H1 (cell line): Measurements from ENCODE around the gene KCNK2. TPM values are rescaled to one million over a fixed set of nuclear protein-coding genes. Genes with fewer than 3 reads are reported as not detected.

ENCODE experiments used
- CTCF ChIA-PET: fragments of 300-600 bp; sonication (Branson Sonifier 250); formaldehyde crosslinking; loops from one replicate; lab custom pipeline; 2021; ENCODE audit not compliant: partially characterized antibody; lab: Charles Lee
- POLR2A ChIA-PET: fragments of 300-600 bp; sonication (Branson Sonifier 250); formaldehyde crosslinking; loops from one replicate; lab custom pipeline; 2021; ENCODE audit warnings: inconsistent platforms; ENCODE audit not compliant: partially characterized antibody; lab: Charles Lee
- DNase-seq, 2 experiments: peaks; one replicate each; pipeline versions ENCODE4 v3.0.0 to v3.0.0-alpha.2; 2010 to 2022; ENCODE audit warnings: low spot score in 2 of 2, low read depth in 1 of 2, mixed read lengths in 1 of 2
- FAIRE-seq: peaks from 2 replicates; lab custom pipeline; 2011; peaks lifted over from hg19 to GRCh38; lab: Jason Lieb, UNC
- H2AFZ ChIP-seq: 2 replicates; pipeline ENCODE4 v1.8.1; 2012; ENCODE audit warnings: low read length, inconsistent platforms
- H2AK5ac ChIP-seq: 2 replicates; pipeline ENCODE4 v1.6.1; 2013; ENCODE audit warnings: low read depth, low read length
- H2BK120ac ChIP-seq: replicated peaks from 2 replicates; pipeline ENCODE3; 2013; ENCODE audit warnings: low read depth, low read length, inconsistent platforms
- H2BK12ac ChIP-seq: 2 replicates; pipeline ENCODE4 v1.6.1; 2013; ENCODE audit warnings: low read depth, low read length
- H2BK15ac ChIP-seq: 2 replicates; pipeline ENCODE4 v1.6.1; 2013; ENCODE audit warnings: low read length
- H2BK20ac ChIP-seq: 2 replicates; pipeline ENCODE4 v1.6.1; 2013; ENCODE audit warnings: low read length
- H2BK5ac ChIP-seq: 2 replicates; pipeline ENCODE4 v1.6.1; 2013; ENCODE audit warnings: low read depth, low read length
- H3K14ac ChIP-seq: 2 replicates; pipeline ENCODE4 v1.6.1; 2013; ENCODE audit warnings: inconsistent platforms; ENCODE audit not compliant: insufficient read length
- H3K18ac ChIP-seq: 2 replicates; pipeline ENCODE4 v1.6.1; 2013; ENCODE audit warnings: low read length; ENCODE audit errors: extremely low read depth
- H3K23ac ChIP-seq: 2 replicates; pipeline ENCODE4 v1.6.1; 2013; ENCODE audit warnings: inconsistent platforms; ENCODE audit not compliant: insufficient read length
- H3K23me2 ChIP-seq: 2 replicates; pipeline ENCODE4 v1.6.1; 2013; ENCODE audit warnings: low read depth, low read length
- H3K27ac ChIP-seq: 2 replicates; pipeline ENCODE4 v1.6.1; 2011; ENCODE audit warnings: low read depth, low read length, inconsistent platforms
- H3K27me3 ChIP-seq, 4 experiments: replicated peaks in 1 of 4; 1 replicate in 1 of 4; 2 replicates in 3 of 4; pipeline versions ENCODE4 v1.6.1 to v1.8.1; 2011 to 2013; ENCODE audit warnings: low read length in 3 of 4, mild to moderate bottlenecking in 3 of 4, inconsistent platforms in 2 of 4, mixed read lengths in 2 of 4, moderate library complexity in 1 of 4; ENCODE audit not compliant: control insufficient read depth in 3 of 4, insufficient read depth in 3 of 4; ENCODE audit errors: extremely low read depth in 1 of 4
- H3K36me3 ChIP-seq, 4 experiments: 2 replicates each; pipeline versions ENCODE4 v1.6.1 to v1.8.1; 2011 to 2013; ENCODE audit warnings: mild to moderate bottlenecking in 4 of 4, low read length in 3 of 4, moderate library complexity in 2 of 4, control low read depth in 1 of 4, inconsistent platforms in 1 of 4; ENCODE audit not compliant: insufficient read depth in 4 of 4, control insufficient read depth in 2 of 4
- H3K4ac ChIP-seq: replicated peaks from 2 replicates; pipeline ENCODE3; 2013; ENCODE audit warnings: low read length, low read depth, mixed read lengths, inconsistent platforms; ENCODE audit not compliant: insufficient read length
- H3K4me1 ChIP-seq, 4 experiments: replicated peaks in 1 of 4; 1 replicate in 1 of 4; 2 replicates in 3 of 4; pipeline versions ENCODE4 v1.6.1 to v1.8.1; 2011 to 2013; ENCODE audit warnings: low read length in 3 of 4, inconsistent platforms in 2 of 4, mixed read lengths in 1 of 4; ENCODE audit not compliant: insufficient read depth in 4 of 4, control insufficient read depth in 3 of 4
- H3K4me2 ChIP-seq, 2 experiments: 2 replicates each; pipeline versions ENCODE4 v1.6.1 to v1.8.1; 2011 to 2013; ENCODE audit warnings: low read depth in 2 of 2, low read length in 2 of 2, control low read depth in 1 of 2, inconsistent platforms in 1 of 2, mild to moderate bottlenecking in 1 of 2; ENCODE audit not compliant: insufficient read depth in 1 of 2
- H3K4me3 ChIP-seq, 4 experiments: fragments of 200-600, 300-600 bp in 1 of 4; sonication (generic), shearing (Covaris generic), sonication (Bioruptor Twin) in 1 of 4; 2 replicates each; pipeline versions ENCODE4 v1.5.1 to v1.8.1; 2011 to 2016; ENCODE audit warnings: low read length in 4 of 4, low read depth in 3 of 4, control low read depth in 2 of 4, inconsistent platforms in 2 of 4, mild to moderate bottlenecking in 2 of 4, mixed read lengths in 1 of 4, moderate library complexity in 1 of 4; ENCODE audit not compliant: insufficient read depth in 2 of 4; ENCODE audit errors: extremely low read depth in 1 of 4
- H3K56ac ChIP-seq: replicated peaks from 2 replicates; pipeline ENCODE3; 2013; ENCODE audit warnings: low read depth, mild to moderate bottlenecking, mixed read lengths, low read length, inconsistent platforms; ENCODE audit not compliant: insufficient read length
- H3K79me1 ChIP-seq: 2 replicates; pipeline ENCODE4 v1.6.1; 2013; ENCODE audit warnings: low read depth, low read length, control low read depth
- H3K79me2 ChIP-seq, 2 experiments: 2 replicates each; pipeline versions ENCODE4 v1.6.1 to v1.8.1; 2012 to 2013; ENCODE audit warnings: low read length in 2 of 2, mild to moderate bottlenecking in 2 of 2, inconsistent platforms in 1 of 2; ENCODE audit not compliant: insufficient read depth in 2 of 2, control insufficient read depth in 1 of 2
- H3K9ac ChIP-seq, 4 experiments: replicated peaks in 1 of 4; 1 replicate in 1 of 4; 2 replicates in 3 of 4; pipeline versions ENCODE4 v1.6.1 to v1.8.1; 2011 to 2013; ENCODE audit warnings: low read depth in 3 of 4, low read length in 3 of 4, control low read depth in 2 of 4, mild to moderate bottlenecking in 2 of 4, moderate library complexity in 2 of 4, inconsistent platforms in 1 of 4; ENCODE audit errors: extremely low read depth in 1 of 4
- H3K9me3 ChIP-seq, 2 experiments: 2 replicates each; pipeline versions ENCODE4 v1.6.1 to v1.8.1; 2012 to 2013; ENCODE audit warnings: mild to moderate bottlenecking in 2 of 2, moderate library complexity in 2 of 2, control low read depth in 1 of 2, inconsistent platforms in 1 of 2, low read depth in 1 of 2, low read length in 1 of 2, mixed read lengths in 1 of 2; ENCODE audit not compliant: insufficient read depth in 2 of 2
- H4K20me1 ChIP-seq, 2 experiments: replicated peaks in 1 of 2; 2 replicates each; pipeline versions ENCODE3 to v1.8.1; 2011 to 2013; ENCODE audit warnings: inconsistent platforms in 2 of 2, low read length in 2 of 2, mild to moderate bottlenecking in 1 of 2; ENCODE audit not compliant: insufficient read depth in 2 of 2, control insufficient read depth in 1 of 2
- H4K5ac ChIP-seq: 2 replicates; pipeline ENCODE4 v1.6.1; 2013; ENCODE audit warnings: low read length, low read depth, mixed read lengths, inconsistent platforms; ENCODE audit not compliant: insufficient read length
- H4K8ac ChIP-seq: 2 replicates; pipeline ENCODE4 v1.8.0; 2013; ENCODE audit warnings: mild to moderate bottlenecking, moderate library complexity, low read length, inconsistent platforms; ENCODE audit not compliant: insufficient read depth; ENCODE audit errors: extremely low read depth
- H4K91ac ChIP-seq: replicated peaks from 2 replicates; pipeline ENCODE3; 2013; ENCODE audit warnings: low read length, mixed read lengths, inconsistent platforms; ENCODE audit not compliant: insufficient read length
- RFX5 ChIP-seq: IDR thresholded peaks from 2 replicates; pipeline ENCODE4 v1.6.1; 2011; ENCODE audit warnings: low read depth, low read length, improper control_type of control experiment, borderline replicate concordance
- SIX5 ChIP-seq: IDR thresholded peaks from 2 replicates; pipeline ENCODE4 v1.6.1; 2011; ENCODE audit warnings: mild to moderate bottlenecking, low read depth, low read length
- TAF1 ChIP-seq: IDR thresholded peaks from 2 replicates; pipeline ENCODE4 v1.6.1; 2011; ENCODE audit warnings: mild to moderate bottlenecking, low read depth, low read length
- WGBS, 2 experiments: shearing (Covaris generic) in 1 of 2; methylation state at CpG; one replicate each; pipeline versions ENCODE4 v1.1.6 to v1.1.7; 2013 to 2015; ENCODE audit warnings: low lambda C conversion rate in 2 of 2, mixed read lengths in 2 of 2, inconsistent platforms in 1 of 2, low coverage in 1 of 2, missing lambda C conversion rate in 1 of 2; ENCODE audit not compliant: insufficient replicate concordance in 2 of 2, insufficient coverage in 1 of 2, insufficient read length in 1 of 2; ENCODE audit errors: extremely low coverage in 1 of 2, missing lambda C conversion rate in 1 of 2; 5-methylcytosine and 5-hydroxymethylcytosine counted together
- polyA plus RNA-seq, 7 experiments: library from polyadenylated mRNA; depleted of rRNA in 3 of 7; stranded (reverse) in 5 of 7; unstranded in 2 of 7; fragments of >200 nt in 5 of 7; fragments of 200-250 nt in 2 of 7; gene quantifications; 1 replicate in 5 of 7; 2 replicates in 1 of 7; 4 replicates in 1 of 7; pipeline versions ENCODE4 v1.2.1 to v1.2.3, GENCODE V29; 2011 to 2013; ENCODE audit warnings: missing spikeins in 2 of 7, mixed read lengths in 2 of 7
- total RNA-seq: library from RNA; stranded (reverse); fragmentation: NEBNext Ultra II Directional; extraction: Animal tissue kit (Norgen Biotek cat#: 25700); gene quantifications from 2 replicates; pipeline ENCODE4 v1.2.1, GENCODE V29; 2021

KCNK2 gene
- total and polyA plus RNA-seq, 2 of the 8 experiments (the other 6 are each of a cell fraction or from before 2014, with no cell fraction given): 0.59 to 1.2 TPM

- Histone ChIP-seq H3K23me2 (no peaks in the 10 kb centered on the region), H2AFZ (no peak overlapping the region), H4K20me1 (no peaks in the 10 kb centered on the region), H2BK15ac (no peak overlapping the region), H2BK12ac (no peak overlapping the region), H4K91ac (no peak overlapping the region), H3K27ac (no peak overlapping the region), H3K23ac (no peak overlapping the region), H3K9ac (no peak overlapping the region), H4K5ac (no peak overlapping the region), H3K9me3 (no peaks in the 10 kb centered on the region), H4K8ac (no peak overlapping the region), H2BK120ac (no peak overlapping the region), H3K4me1 (no peaks in the 10 kb centered on the region), H3K18ac (no peak overlapping the region), H3K56ac (no peak overlapping the region), H3K79me2 (no peaks in the 10 kb centered on the region), H3K4ac (no peak overlapping the region), H3K4me3 (no peak overlapping the region), H3K4me2 (no peak overlapping the region), H3K36me3 (no peaks in the 10 kb centered on the region), H2BK5ac (no peak overlapping the region), H3K27me3 (peaks cover 0 to 2% (median 0%) of the 10 kb centered on the region in 4 experiments; a peak in 2 of 7 replicates), H2BK20ac (no peak overlapping the region), H3K14ac (no peak overlapping the region), H2AK5ac (no peak overlapping the region), H3K79me1 (no peaks in the 10 kb centered on the region)
- WGBS, 2 experiments: 76% methylated on average over 4 of the region's 4 CpGs; no CpG with 5 or more reads in 1 of the 2 experiments
- FAIRE-seq: no peak
- no peak for DNase-seq
- TF ChIP-seq SIX5 (no peak), TAF1 (no peak), RFX5 (no peak)
- ChIA-PET CTCF (interaction anchor here (0.9 to 1.9 kb wide), 4 partner anchors 18 to 465 kb away, joined by 3 to 5 read pairs (median 3); no protein-coding TSS in a partner anchor), POLR2A (no interaction called here)
Observed at GRCh38 chr1:215243345-215244054, 161.0 kb downstream of the KCNK2 start.
